ENCODE results near the gene FAM50B.

GRCh38 chr6:3812596-3812995 is 36.6 kb upstream of the FAM50B start:
- TF ChIP-seq CTCF (IDR thresholded peaks at IDR 0.05), result no peak
- no peak for TF ChIP-seq POLR2A (IDR thresholded peaks at IDR 0.05)

Measured in esophagus squamous epithelium (tissue), 4 donors.